ENCODE data around the gene CTPS1.

Gene CTPS1

DNA sequence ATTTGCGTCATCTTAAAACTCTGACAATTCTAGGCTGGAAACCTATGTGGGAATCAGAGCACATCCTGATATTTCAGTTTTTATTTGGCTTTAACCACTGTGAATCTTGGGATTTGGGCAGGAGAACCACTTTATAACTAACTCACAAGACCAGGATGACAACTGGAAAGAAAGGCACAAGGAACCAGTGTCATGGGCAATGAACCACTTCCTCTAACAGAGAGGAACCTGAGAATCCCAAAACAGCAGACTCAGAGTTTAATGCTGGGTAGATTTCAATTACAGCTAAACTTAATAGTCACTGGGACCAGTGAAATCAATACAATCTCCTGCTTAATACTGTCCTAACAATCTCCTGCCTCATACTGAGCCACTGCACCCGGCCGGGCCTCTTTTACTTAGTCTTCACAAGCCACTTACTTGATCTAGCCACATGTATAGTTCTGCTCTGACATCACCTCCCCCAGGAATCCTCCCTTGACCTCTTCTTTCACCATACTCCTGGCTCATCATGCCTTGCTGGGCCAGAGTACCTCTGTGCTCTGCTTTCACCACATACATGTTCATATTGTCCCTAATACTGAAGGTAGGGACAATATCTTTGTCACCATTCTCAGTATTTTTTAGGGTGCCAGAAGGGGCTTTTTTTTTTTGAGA is 62.2 kb downstream of the CTPS1 start:
- peak; percentile 26 for DNase-seq (ENCODE audit: low read depth)

DNA sequence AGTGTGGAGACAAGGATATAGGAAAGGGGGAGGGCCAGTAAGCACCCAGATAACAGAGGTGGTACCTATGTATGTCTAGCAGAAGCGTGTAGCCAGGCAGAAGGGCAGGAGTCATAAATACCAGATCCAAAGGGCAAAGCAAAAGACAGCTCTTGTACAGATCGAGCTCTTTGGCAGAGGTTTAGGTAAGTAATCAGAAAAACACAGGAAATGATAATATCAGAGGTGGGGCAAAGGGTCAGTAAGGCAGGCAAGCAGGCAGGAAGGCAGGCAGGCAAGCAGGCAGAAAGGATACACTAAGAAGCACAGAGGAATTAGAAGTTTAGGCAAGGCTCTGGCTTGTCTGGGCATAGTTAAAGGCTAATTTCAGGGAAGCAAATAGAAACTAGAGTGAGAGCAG is 64.7 kb downstream of the CTPS1 start:
- TF ChIP-seq CTCF (IDR thresholded peaks at IDR 0.05; ENCODE audit: low read length, missing control alignments) = no peak
- DNase-seq (ENCODE audit: low read depth) = no peak
- H3K4me3 ChIP-seq (replicated peaks; ENCODE audit: low read depth, low read length) = no peak overlapping the region

More for the DNA sequence above, 62.2 kb downstream of the CTPS1 start:
- H3K4me3 ChIP-seq (replicated peaks; ENCODE audit: low read depth, low read length) = no peak overlapping the region
- no peak for TF ChIP-seq CTCF (IDR thresholded peaks at IDR 0.05; ENCODE audit: low read length, missing control alignments)

GRCh38 chr1:41045740-41046139 is 66.2 kb downstream of the CTPS1 start:
- peak; percentile 98 for DNase-seq (ENCODE audit: low read depth)
- H3K4me3 ChIP-seq (replicated peaks; ENCODE audit: low read depth, low read length) = no peak overlapping the region
- no peak for TF ChIP-seq CTCF (IDR thresholded peaks at IDR 0.05; ENCODE audit: low read length, missing control alignments)

DNA sequence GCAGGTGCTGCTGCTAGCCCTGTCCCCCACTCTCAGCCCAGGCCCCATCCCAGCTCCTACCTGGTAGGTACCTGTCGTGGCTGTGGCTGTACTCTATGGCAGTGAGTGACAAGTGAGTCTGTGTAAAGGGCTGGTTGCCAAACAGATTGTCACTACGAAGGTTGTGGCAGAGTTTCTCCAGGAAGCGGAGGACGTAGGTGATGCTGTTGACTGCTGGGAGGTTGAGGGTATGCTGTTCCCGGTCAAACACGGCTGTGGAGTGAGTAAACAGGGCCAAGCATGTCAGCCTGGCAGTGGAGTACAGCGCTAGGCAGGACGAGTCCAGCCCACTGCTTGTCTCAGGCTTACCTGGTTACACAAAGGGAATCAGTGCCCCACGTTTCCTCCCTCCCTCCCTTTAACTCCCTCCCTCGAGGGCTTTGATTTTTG is 66.9 kb downstream of the CTPS1 start:
- H3K4me3 ChIP-seq (replicated peaks; ENCODE audit: low read depth, low read length) = no peak overlapping the region
- DNase-seq (ENCODE audit: low read depth) = no peak
- no peak for TF ChIP-seq CTCF (IDR thresholded peaks at IDR 0.05; ENCODE audit: low read length, missing control alignments)

GRCh38 chr1:41048540-41048939 is 69.0 kb downstream of the CTPS1 start:
- TF ChIP-seq CTCF (IDR thresholded peaks at IDR 0.05; ENCODE audit: low read length, missing control alignments) = no peak
- DNase-seq (ENCODE audit: low read depth) = no peak
- H3K4me3 ChIP-seq (replicated peaks; ENCODE audit: low read depth, low read length) = no peak overlapping the region

DNA sequence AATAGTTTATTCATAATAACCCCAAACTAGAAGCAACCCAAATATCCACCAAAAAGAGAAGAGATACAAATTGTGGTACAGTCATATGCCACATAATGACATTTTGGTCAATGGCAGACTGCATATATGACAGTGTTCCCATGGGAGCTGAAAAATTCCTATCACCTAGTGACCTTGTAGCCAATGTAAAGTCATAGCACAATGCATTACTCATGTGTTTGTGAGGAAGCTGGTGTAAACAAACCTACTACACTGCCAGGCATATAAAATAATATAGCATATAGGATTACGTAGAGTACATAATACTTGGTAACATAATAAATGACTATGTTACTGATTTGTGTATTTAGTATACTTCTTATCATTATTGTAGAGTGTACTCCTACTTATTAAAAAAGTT is 71.5 kb downstream of the CTPS1 start:
- DNase-seq (ENCODE audit: low read depth) = no peak
- TF ChIP-seq CTCF (IDR thresholded peaks at IDR 0.05; ENCODE audit: low read length, missing control alignments) = no peak
- H3K4me3 ChIP-seq (replicated peaks; ENCODE audit: low read depth, low read length) = no peak overlapping the region

DNA sequence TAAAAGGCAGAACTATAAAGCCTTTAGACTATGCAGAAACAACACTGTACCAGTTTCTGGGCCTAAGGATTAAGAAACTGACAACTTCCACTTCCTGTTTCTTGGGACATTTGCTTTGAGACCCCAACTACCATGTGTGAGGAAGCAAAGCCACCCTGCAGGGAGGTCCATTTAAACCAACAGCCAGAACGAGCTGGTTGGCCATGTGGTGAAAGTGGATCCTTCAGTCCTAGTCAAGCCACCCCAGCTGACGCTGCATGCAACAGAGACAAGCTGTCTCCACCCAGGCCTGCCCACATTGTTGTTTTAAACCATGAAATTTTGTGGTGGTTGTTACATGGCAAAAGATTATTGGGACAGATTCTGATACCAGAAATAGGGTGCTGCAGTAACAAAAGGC is 73.8 kb downstream of the CTPS1 start:
- no peak for DNase-seq (ENCODE audit: low read depth)
- no peak overlapping the region for H3K4me3 ChIP-seq (replicated peaks; ENCODE audit: low read depth, low read length)
- TF ChIP-seq CTCF (IDR thresholded peaks at IDR 0.05; ENCODE audit: low read length, missing control alignments) = no peak

Measured in fibroblast of pulmonary artery (primary cell).